Dedifferentiated amniotic fluid mesenchymal stem cell (primary cell): ENCODE measurements around the gene B9D1.

Experiments used
- DNase-seq: peaks from one replicate; pipeline ENCODE4 v3.0.0-alpha.2; 2016; ENCODE audit errors: extremely low spot score

B9D1 gene, protein sequence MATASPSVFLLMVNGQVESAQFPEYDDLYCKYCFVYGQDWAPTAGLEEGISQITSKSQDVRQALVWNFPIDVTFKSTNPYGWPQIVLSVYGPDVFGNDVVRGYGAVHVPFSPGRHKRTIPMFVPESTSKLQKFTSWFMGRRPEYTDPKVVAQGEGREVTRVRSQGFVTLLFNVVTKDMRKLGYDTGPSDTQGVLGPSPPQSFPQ

DNA sequence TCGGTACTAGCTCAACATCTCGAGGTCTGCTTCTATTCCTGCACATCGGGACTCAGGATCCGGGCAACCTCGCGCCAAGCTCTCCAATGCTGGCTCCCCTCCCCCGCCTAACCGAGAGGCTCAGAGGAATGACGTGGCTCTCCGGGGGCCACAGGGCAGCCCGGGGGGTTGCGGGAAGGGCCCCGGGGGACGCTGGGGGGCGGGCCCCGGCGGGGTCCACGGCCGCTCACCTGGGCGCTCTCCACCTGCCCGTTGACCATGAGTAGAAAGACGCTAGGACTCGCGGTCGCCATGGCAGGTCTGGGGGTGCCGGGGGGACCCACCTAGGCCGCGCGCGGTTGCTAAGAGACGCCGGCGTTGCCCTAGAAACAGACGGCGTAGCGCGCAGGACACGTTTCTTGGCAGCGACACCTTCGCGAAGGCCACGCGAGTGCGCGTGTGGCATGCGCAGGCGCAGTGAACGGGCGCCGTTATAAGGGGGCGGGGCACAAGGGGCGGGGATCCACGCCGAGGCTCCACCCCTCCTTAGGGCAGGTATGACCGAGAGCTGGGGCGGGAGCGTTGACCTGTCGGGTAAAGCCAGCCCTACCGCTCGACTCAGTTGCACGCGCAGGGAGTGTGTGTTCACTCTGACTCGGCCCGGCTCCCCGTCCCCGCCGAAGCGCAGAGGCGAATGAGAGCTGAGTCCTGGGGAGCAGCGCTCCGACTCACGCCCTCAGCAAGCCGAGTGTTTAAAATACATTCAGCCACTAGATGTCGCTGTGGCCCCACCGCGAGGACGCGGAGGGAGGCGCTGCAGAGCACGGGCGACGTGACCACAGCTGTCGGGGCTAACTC lies at the start of gene B9D1:
TSS of gene B9D1 (minus strand) at position 447 of the 837 bp plus-strand sequence. CDS start at position 293, 154 bp downstream.
- DNase-seq, result peak; percentile 77

DNA sequence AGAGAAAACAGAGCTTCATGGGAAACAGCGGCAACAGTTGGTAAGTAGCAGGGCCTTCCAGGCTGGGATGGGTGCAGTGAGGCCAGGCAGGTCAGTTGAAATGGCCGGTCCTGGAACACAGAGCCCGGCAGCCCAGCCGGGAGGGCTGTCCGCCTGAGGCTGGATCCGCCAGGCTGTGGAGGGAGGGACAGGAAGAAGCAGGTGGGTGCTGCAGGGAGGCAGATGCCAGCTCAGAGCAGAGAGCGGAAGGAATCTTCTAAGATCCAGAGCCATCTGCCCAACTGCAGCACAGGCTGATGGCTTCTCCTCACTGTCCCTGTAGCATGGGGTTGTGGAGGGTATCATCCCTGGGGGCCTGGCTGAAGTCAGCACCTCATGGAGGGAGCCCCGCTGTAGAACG lies 49.1 kb upstream of the B9D1 start:
- DNase-seq, result no peak

DNA sequence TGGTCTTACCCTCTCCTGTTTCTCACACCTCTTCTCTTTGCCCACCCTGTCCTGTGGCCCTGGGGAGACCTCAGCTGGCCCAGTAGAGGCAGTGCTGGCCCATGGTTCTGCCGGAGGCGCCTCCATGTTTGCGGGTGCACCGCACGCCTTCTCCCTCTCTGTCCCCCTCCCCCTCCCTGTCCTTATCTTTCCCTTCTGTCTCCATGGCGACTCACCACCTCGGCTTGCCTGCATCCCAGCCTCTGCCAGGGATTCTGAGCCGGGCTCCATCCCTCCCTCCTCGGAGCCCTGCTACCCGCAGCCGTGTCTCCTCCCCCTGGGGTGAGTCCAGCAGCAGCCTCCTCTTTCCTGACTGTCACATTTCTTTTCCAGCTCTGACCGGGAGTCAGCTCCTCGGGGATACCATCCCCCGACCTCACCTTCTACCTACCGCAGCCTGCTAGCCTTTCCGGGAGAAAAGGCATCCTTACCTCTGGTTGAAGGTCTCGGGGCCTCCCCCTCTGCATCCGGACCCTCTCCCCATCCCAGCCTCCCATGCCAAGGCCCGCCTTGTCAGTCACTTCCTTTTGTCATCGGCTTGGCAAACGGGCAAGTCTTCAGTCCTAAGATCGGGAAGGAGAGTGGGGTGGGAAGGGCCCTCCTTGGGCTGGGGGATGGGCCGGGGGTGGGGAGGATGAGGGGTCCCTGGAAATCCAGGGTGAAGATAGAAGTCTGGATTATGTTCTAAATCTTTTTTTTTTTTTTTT lies 48.5 kb upstream of the B9D1 start, which contains the start of gene RNF112:
TSS of gene RNF112 (plus strand) at position 358 of the 746 bp plus-strand sequence. CDS start at position 535, 177 bp downstream.
- DNase-seq, result no peak

DNA sequence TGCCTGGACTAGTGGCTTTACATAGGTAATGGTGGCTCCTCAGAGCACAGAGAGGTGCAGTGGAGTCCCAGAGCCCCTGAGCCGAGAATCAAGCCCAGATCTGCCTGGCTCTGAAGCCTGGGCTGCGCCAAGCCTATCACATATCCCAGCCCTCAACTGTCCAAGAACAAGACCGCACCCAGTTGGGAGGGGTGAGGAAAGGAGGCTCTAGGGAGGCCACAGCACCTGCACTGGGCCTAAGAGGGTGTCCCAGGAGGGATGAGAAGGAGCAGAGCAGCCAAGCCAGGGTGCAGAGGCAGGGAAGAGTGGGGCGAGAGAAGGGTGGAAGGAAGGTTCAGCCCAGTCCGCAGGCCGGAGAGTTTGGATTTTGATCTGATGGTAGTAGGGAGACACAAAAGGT lies 47.6 kb upstream of the B9D1 start:
- DNase-seq, result no peak

DNA sequence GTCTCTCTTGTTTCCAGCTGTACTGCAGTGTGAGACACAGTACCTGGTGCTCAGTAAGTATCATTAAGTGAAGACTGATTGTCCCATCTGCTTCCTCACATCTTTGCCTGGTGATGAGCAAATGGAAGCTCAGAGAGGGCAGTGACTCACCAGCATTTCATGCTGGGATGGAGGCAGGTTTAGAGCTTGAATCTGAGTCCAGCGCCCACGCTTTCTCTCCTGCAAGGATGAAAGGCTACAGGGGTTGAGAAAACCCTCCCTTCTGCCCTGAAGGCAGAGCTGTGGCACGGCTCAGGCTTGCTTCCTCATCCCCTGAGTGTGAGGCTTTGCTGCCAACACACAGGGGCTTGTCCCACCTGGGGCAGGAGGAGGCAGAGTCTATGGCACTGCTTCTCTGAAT lies 47.0 kb upstream of the B9D1 start:
- no peak for DNase-seq

DNA sequence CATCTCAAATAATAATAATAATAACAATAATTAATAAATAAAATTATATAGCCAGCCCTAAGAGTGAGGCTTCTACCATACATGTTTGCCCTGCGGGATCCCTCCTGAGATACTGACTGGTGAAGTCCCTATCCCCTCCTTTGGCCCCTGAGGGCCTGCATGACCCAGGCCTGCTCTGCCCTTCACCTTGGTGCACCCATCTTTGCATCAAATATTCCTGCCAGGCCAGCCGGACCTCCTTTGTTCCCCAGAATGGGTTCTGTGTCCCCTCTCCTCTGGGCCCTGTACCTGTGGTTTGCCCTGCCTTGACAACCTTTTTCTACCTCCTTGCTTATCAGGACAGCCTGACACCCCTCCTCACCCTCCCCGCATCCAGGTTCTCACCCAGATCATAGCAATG lies 46.5 kb upstream of the B9D1 start:
- no peak for DNase-seq

DNA sequence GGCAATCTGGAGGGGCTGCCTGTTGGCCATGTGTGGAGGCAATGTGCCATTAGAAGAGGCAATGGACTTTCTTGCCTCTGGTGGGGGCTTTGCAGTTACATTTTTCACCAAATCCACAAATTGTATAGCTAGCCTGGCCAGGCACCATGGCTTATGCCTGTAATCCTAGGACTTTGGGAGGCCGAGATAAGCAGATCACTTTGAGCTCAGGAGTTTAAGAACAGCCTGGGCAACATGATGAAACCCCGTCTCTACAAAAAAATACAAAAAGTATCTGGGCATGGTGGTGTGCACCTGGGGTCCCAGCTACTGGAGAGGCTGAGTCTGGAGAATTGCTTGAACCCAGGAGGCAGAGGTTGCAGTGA lies 45.8 kb upstream of the B9D1 start:
- no peak for DNase-seq

DNA sequence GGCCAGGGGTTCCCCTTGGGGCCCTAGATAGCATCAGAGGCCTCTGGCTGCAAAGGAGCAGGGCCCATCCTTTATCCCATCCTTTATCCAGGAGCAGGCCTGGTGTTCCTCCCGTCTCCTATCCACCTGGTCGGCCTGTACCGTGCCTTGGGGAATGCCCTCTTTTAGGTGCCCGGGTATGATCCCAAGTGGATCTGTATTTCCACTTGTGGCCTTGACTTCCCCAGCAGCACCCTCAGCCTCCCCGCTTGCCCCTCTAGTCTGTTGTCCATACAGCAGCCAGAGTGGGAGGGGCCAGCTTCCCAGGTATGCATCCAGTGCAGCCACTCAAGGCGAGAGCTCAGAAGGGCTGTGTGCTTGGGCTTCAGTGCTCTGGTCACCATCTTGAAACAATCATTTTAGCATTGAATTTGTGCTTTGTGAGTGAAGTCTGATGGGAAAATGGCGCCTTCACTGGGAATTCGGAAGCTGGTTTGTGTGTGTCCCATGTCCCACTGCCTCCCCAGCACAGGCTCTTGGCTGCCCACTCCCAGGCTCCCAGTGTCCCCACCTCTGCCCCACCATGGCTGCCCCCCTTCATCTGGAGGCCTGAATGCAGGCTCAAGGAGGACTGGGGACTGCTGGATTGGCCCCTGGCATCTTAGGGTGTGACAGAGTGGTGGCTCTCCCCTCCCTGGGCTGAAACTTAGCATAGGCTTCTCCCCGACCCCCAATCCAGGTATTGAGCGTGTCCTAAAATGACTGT lies 45.2 kb upstream of the B9D1 start:
- no peak for DNase-seq

DNA sequence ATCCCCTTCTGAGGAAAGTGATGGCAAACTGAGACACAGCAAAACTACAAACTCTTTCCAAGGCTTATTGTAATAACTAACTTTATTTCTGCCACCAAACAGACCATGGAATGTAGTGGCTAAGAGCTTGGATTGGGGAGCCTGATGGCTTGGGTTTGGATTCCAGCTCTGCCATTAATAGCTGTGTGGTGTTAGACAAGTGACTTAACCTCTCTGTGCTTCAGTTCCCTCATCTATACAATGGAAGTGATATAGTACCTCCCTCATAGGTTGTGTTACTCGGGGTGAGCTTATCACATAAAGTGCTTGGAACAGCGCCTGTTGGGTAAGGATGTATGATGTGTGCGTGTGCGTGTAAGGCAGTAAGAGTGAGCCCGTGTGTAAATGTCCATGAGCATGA lies 42.6 kb upstream of the B9D1 start:
- no peak for DNase-seq

DNA sequence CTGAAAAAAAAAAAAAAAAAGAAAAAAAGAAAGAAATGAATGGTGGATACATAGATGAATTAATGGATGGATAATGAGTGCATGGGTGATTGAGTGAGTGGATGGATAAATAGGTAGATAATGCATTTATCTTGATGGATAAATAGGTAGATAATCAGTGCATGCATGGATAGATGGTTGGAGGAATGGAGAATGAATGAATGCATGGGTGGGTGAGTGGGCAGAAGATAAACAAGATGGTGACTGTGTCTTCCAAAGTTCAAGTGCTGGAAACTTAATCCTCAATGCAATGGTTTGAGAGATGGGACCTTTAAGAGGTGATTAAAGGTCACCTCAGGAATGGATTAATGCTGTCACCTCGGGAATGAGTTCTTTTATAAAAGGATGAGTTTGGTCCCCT lies 41.7 kb upstream of the B9D1 start:
- DNase-seq, result no peak

DNA sequence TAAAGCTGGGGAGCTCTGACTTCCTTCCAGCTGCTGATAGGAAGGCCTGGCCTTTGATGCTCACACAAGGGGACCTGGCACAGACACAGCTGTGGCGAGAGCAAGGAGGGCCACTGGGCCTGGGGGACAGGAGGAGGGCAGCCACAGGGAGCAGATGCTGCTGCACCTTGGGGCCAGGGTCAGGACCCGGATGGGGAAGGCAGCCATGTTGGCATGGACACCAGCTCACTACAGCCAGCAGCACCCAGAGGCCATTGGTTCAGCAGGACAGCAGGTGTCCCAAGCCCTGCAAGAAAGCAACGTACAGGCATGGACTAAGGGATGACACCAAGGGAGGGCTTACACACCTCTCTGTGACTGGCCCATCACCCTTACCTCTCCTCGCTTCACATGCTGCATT lies 40.5 kb upstream of the B9D1 start:
- DNase-seq, result no peak

DNA sequence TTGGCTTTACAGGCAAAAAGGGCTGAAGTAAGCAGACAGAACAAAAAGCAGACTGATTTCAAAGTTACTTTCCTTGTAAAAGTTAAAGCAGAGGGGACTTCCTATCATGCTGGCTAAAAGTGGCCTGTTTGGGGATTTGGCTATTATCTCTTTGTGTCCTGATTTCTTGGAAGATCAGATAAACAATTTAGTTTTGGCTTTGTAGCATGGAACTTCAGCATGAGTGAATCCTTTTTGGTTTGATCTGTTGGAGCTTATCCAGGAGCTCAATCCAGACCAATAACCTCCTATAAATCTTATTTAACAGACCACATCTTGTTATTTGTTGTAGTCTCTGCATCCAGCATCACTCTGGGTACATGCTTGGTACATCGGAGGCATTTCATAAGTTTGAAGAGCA lies 39.6 kb upstream of the B9D1 start:
- no peak for DNase-seq

DNA sequence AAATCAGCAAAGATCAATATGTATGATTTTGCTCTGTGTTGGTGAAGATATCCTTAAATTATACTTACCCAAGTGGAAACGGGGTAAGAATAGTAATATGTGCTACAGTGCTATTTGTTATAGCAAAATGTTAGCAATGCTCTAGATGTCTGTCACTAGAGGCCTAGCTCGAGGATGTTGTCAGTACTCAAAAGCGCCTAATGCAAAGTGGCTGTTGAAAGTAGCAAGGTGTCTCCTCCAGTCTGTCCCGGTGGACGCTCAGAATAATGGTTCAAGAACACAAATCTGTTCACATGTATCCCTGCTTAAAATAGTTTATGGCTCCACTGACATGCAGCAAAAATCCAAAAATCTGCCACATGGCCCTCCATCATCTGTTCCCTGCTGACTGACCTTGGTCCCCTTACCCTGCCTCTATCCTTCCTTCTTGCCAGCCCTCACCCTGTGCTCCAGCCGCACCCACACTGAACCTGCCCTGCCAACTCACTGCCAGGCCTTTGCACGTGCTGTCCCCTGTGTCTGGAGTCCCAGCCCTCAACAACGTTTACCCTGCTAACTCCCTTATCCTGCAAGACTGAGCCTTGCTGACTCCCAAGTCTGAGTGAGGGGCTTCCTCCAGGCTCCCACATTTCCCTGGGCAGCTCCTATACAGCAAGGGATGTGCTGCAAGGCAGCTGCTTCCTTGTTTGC lies 38.9 kb upstream of the B9D1 start:
- DNase-seq, result no peak

DNA sequence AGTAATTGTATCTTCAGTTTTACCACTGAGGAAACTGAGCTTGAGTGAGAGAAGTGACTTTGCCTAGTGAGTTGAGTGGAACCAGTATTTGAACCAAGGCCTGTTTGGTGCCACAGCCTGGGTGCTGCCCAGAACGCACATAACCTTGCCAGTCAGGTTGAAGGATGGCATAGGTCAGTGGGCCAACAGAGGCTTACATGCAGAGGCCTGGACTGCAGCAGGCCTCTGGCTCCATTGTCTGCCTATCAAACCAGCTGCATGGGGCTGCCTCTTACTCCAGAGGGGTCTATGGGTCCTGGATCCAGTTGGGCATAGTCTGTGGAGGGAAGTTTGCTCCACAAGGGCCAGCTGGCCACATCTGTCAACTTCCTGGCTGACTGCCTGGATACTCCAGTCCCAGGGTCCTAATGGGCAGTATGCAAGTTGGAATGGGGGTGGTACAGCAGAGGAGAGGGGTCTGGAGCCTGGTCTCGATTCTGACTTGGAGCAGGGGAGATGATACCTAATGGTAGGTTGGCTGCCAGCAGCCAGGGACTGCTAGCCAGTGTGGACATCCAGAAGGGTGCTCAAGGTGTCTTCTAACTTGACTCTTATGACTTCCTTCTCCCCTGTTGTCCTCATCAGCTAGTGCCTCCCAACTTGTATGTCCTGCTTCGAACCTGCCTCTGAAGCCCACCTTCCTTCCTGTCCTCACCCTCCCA lies 37.4 kb upstream of the B9D1 start:
- no peak for DNase-seq

DNA sequence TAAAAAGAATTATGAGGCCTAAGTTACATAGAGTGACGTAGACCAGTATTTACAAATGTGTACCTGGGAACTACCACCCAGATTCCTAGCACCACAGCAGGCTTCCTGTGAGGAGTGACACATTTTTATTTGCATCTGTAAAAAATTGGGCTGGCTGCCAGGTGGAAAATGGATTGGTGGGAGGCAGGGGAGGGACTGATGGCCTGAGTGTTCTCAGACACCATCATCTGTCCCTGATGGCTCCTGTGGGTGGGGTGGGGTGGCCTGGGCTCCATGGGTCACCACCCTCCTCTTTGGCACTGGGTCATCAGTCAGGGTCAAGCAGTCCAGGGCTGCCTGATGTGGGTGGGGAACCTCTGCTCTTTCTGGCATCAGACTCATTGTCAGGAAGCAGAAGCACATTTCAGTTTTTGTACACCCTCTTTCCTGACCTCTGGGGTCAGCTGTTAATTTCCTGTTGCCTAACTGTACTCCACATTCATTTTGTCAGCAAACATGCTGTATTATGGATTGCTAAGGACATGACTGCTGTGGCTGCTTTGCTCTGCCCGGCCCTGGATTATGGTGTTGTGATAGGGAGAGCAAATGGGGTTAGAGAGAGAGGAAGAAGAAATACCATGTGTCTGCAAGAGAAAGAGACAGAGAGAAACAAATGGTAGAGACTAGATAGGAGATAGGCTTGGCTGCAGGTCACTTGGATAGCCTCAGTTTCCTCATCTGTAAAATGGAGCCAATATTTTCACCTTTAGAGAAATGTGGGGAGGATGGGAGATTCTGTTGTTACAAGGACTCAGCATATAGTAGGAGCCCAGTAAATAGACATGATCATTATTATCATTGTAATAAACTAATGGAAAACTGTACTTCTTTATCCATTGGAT lies 36.0 kb upstream of the B9D1 start:
- DNase-seq, result no peak

DNA sequence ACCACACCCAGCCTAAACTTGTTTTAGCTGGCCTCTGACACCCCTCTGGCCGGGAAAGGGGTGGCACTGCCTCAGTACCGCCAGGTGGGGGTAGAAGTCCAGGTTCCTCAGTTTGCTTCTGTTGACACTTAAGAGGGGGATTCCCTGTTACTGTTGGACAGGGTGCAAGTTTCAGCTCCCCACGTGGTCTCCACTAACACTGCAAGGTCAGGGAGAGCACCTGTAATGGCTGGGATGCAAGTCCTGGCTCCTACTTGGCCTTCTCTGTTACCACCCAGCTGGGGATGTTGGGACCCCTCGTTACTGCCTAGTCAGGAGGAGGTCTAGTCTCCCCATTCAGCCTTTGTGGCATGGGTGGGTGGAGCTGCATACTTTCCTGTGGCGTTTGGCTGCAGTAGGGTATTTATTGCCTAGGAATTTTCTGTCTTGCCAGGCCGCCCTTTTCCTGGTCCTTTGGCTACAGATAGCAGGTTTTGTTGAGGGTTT lies 35.1 kb upstream of the B9D1 start:
- DNase-seq, result no peak

DNA sequence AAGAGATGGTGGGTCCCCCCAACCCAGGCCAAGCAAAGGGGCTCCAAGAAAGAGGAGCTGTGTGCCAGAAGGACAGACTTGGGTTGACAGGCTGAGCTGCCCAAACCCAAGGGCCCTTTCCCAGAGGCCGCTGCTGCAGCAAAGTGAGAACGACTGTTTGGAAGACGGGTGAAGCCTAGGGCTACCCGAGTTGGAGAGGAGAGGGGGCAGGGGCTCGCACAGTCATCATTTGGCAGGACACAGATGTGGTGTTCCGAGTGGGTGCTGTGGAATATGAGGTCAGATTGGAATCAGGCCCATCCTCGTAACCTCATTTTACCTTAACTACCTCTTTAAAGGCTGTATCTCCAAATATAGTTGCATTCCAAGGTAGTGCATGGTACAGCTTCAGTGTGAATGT lies 29.8 kb upstream of the B9D1 start:
- no peak for DNase-seq

DNA sequence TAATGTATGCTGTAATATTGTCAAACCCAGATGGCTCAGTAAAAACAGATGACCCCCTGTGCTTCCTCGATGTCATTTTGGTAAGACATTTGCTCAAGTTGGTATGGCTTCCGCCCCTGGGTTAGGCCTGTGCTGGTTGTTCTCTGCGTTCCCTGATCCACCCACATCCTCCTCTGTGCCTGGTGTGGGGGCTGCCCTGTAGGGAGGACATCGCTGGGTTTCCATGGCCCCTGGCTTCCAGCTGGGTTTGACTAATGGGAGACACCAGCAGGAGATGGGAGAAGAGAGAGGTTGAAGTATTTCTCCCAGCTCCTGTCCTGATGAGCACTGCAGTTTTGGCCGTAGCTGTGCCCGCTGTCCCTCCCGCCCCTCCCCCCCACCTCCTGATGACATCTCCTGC lies 28.9 kb upstream of the B9D1 start:
- DNase-seq, result no peak

DNA sequence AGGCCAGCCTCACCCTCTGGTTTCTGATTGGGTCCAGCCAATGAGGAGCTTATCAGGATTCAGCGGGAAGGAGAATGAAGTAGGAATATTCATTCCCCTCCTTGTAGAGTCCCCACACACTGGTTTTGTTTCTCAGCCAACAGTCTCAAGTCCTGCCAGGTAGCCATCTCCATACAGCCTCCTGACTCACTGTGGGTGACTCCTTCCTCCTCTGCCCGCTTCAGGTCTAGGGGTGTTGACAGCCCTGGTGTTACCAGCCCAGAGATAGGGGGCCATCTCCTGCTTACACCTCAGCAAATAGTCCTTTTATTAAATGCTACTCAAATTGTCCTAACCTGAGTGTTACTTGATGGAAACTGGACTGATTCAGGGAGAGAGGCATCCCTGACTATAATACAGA lies 28.4 kb upstream of the B9D1 start:
- no peak for DNase-seq
